Pancreas (tissue), 10 donors: Measurements from ENCODE around the gene ZNF506. TPM values are rescaled to one million over a fixed set of nuclear protein-coding genes. Genes with fewer than 3 reads are reported as not detected.
"Not testable (repeated sequence)": the region's sequence is repeated elsewhere in the genome, so short reads cannot be mapped to it uniquely, and the experiment has no call there.

Experiments
- ATAC-seq, 4 donors: fragments of 200-7000 bp; cut with Tn5 transposase; one replicate each; pipeline versions ENCODE4 v1.8.0 to v1.9.1; 2020; ENCODE audit warnings: mild to moderate bottlenecking in 4 of 4, moderate library complexity in 4 of 4
- DNase-seq, 6 donors: peaks; one replicate each; pipeline ENCODE4 v3.0.0-alpha.2; 2020
- FAIRE-seq: peaks from 2 replicates; lab custom pipeline; 2012; peaks lifted over from hg19 to GRCh38; lab: Jason Lieb, UNC
- H3K27ac ChIP-seq, 4 donors: fragments of 200-600 bp; sonication (generic); 1 replicate in 3 of 4; 2 replicates in 1 of 4; pipeline versions ENCODE4 v1.5.0 to v1.8.0; 2020
- H3K27me3 ChIP-seq, 4 donors: fragments of 200-600 bp; one replicate each; pipeline ENCODE4 v1.8.0; 2021
- H3K36me3 ChIP-seq, 3 donors: fragments of 200-600 bp; sonication (generic) in 1 of 3; one replicate each; pipeline versions ENCODE4 v1.5.0 to v1.8.0; 2020 to 2021
- H3K4me1 ChIP-seq, 3 donors: fragments of 200-600 bp; one replicate each; pipeline ENCODE4 v1.8.0; 2021
- H3K4me3 ChIP-seq, 4 donors: fragments of 200-600 bp; sonication (generic) in 2 of 4; one replicate each; pipeline versions ENCODE4 v1.5.0 to v1.8.0; 2020 to 2021
- H3K9me3 ChIP-seq, 4 donors: fragments of 200-600 bp; one replicate each; pipeline ENCODE4 v1.8.0; 2021
- WGBS, 2 donors: extraction: QIAGEN DNeasy Blood & Tissue Kit; methylation state at CpG; one replicate each; pipeline ENCODE4 v1.1.7; 2013; 5-methylcytosine and 5-hydroxymethylcytosine counted together
- intact Hi-C, 3 donors: fragments of 100-400 bp; cut with DNase I; formaldehyde crosslinking; loops; one replicate each; pipeline versions ENCODE4 v1.11.1 to v1.14.2; 2022
- polyA plus RNA-seq, 2 donors: library from polyadenylated mRNA; stranded (reverse); fragments of 200-250 nt; gene quantifications; one replicate each; pipeline ENCODE4 v1.2.3, GENCODE V29; 2013
- total RNA-seq, 6 donors: library from RNA; stranded (reverse); fragmentation: NEBNext Ultra II Directional in 4 of 6; extraction: Animal tissue kit (Norgen Biotek cat#: 25700) in 4 of 6; gene quantifications; one replicate each; pipeline versions ENCODE4 v1.2.1 to v1.2.4, GENCODE V29; 2021 to 2023
- TF ChIP-seq, protein P1 (sequence below), 4 donors: fragments of 200-600 bp; sonication (generic) in 3 of 4; IDR thresholded peaks; one replicate each; pipeline versions ENCODE4 v1.5.0 to v1.8.0; 2021; ENCODE audit warnings: antibody characterized with exemption in 4 of 4
- donor health status: healthy with polysubstance abuse.
- donor health status: DM: no; HTN: no; CAD: no; lungs with moderate emphysema.
- donor health status: DM: no; HTN: no; CAD: no.
- donor health status: control.
- donor health status: control.
- donor health status: Bipolar disorder and iron deficiency.
- donor health status: DM: yes; HTN: yes; CAD: no.
- donor health status: DM: no; HTN: no; CAD: no.
- donor health status: DM: no; HTN: no; CAD: no.
- donor health status: DM: yes; HTN: yes; CAD: no.

ZNF506 gene
- total and polyA plus RNA-seq, 8 donors: 6.1 to 17.2 (median 10.8) TPM

GRCh38 chr19:19817357-19817756, 4.2 kb downstream of the ZNF506 start:
- no peaks in the 10 kb centered on the region for H3K27me3 ChIP-seq
- no peak overlapping the region for H3K4me3 ChIP-seq
- H3K27ac ChIP-seq: no peak overlapping the region
- intact Hi-C loops: no loop called here
- peaks cover 0 to 4% (median 0%) of the 10 kb centered on the region in 3 donors for H3K36me3 ChIP-seq
- ATAC-seq (no peak), DNase-seq (no peak), FAIRE-seq (no peak)
- H3K9me3 ChIP-seq: no peaks in the 10 kb centered on the region
- TF ChIP-seq, protein P1, sequence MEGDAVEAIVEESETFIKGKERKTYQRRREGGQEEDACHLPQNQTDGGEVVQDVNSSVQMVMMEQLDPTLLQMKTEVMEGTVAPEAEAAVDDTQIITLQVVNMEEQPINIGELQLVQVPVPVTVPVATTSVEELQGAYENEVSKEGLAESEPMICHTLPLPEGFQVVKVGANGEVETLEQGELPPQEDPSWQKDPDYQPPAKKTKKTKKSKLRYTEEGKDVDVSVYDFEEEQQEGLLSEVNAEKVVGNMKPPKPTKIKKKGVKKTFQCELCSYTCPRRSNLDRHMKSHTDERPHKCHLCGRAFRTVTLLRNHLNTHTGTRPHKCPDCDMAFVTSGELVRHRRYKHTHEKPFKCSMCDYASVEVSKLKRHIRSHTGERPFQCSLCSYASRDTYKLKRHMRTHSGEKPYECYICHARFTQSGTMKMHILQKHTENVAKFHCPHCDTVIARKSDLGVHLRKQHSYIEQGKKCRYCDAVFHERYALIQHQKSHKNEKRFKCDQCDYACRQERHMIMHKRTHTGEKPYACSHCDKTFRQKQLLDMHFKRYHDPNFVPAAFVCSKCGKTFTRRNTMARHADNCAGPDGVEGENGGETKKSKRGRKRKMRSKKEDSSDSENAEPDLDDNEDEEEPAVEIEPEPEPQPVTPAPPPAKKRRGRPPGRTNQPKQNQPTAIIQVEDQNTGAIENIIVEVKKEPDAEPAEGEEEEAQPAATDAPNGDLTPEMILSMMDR (IDR thresholded peaks at IDR 0.05): no peak
- peaks cover 0 to 3% (median 0%) of the 10 kb centered on the region in 3 donors for H3K4me1 ChIP-seq
- 88 to 93% methylated on average over 3 of the region's 3 CpGs for WGBS, 2 donors

GRCh38 chr19:19816679-19817078, 4.9 kb downstream of the ZNF506 start:
- Histone ChIP-seq H3K4me1 (peaks cover 0 to 3% (median 0%) of the 10 kb centered on the region in 3 donors), H3K27ac (no peak overlapping the region), H3K4me3 (no peak overlapping the region), H3K27me3 (no peaks in the 10 kb centered on the region), H3K9me3 (no peaks in the 10 kb centered on the region), H3K36me3 (peaks cover 0 to 4% (median 0%) of the 10 kb centered on the region in 3 donors)
- ATAC-seq (no peak), FAIRE-seq (no peak), DNase-seq (no peak)
- TF ChIP-seq, protein P1 (IDR thresholded peaks at IDR 0.05): no peak
- WGBS, 2 donors: 87 to 91% methylated on average over 9 of the region's 9 CpGs
- intact Hi-C loops: no loop called here

GRCh38 chr19:19811999-19812398, 9.6 kb downstream of the ZNF506 start:
- H3K4me3 ChIP-seq, ATAC-seq, H3K27me3 ChIP-seq, DNase-seq, H3K9me3 ChIP-seq, H3K27ac ChIP-seq, FAIRE-seq, H3K36me3 ChIP-seq, H3K4me1 ChIP-seq, intact Hi-C loops: not testable (repeated sequence)
- WGBS, 2 donors: 97 to 100% methylated on average over 1 of the region's 1 CpG

DNA sequence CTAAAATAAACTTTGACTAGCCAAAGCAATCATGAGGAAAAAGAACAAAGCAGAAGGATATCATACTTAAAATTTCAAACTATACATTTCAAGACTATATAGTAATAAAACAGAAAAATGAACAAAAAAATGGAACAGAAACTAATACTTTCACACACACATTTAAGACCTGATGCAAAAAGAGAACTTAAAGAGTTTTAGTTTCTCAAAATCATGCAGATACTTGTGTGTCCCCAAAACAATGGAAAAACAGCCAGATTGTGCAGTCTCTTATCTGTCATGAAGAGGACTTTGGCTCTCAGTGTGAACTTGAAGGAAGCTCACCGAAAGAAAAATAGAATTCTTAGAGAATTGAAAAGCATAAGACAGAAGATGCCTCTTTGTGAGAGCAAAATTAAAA, 16.1 kb downstream of the ZNF506 start:
- Histone ChIP-seq H3K4me3 (no peak overlapping the region), H3K27ac (no peak overlapping the region), H3K4me1 (no peaks in the 10 kb centered on the region), H3K36me3 (peaks cover 0 to 20% (median 0%) of the 10 kb centered on the region in 3 donors), H3K27me3 (no peaks in the 10 kb centered on the region), H3K9me3 (no peaks in the 10 kb centered on the region)
- FAIRE-seq: no peak
- WGBS, 2 donors: 46 to 53% methylated on average over 1 of the region's 1 CpG
- intact Hi-C loops: no loop called here
- TF ChIP-seq, protein P1 (IDR thresholded peaks at IDR 0.05): no peak
- DNase-seq: no peak
- no peak for ATAC-seq

GRCh38 chr19:19788015-19788414, 33.5 kb downstream of the ZNF506 start:
- no peak for DNase-seq
- Histone ChIP-seq H3K4me3 (no peak overlapping the region), H3K36me3 (peaks cover 0 to 35% (median 18%) of the 10 kb centered on the region in 3 donors), H3K27me3 (no peaks in the 10 kb centered on the region), H3K9me3 (no peaks in the 10 kb centered on the region), H3K27ac (no peak overlapping the region), H3K4me1 (peaks cover 0 to 2% (median 0%) of the 10 kb centered on the region in 3 donors)
- FAIRE-seq: no peak
- intact Hi-C loops: no loop called here
- 90 to 94% methylated on average over 1 of the region's 1 CpG for WGBS, 2 donors
- TF ChIP-seq, protein P1 (IDR thresholded peaks at IDR 0.05): no peak
- no peak for ATAC-seq

DNA sequence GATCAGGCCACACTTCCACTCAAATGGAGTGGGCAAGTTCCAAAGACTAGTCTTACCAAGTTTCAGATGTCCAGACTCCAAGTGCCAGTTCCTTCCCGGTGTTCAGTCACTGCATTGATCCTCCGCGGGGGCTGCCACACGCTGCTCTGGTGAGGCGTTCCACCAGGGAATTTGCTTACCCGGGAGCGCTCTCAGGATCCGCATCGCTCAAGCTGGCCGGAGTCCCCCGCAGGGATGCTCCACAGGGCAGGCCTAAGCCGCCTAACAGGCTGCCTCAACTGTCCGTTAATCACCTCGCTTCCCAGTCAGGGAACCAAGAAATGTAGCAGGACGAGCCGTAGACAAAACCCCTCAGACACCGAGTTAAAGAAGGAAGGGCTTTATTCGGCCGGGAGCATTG, 36.1 kb downstream of the ZNF506 start:
- H3K27me3 ChIP-seq, H3K4me1 ChIP-seq, H3K4me3 ChIP-seq, H3K9me3 ChIP-seq, DNase-seq, FAIRE-seq, ATAC-seq, H3K27ac ChIP-seq, intact Hi-C loops: not testable (repeated sequence)
- H3K36me3 ChIP-seq: peaks cover 0 to 18% (median 3%) of the 10 kb centered on the region in 3 donors
- 97 to 99% methylated on average over 19 of the region's 19 CpGs for WGBS, 2 donors
